SK-N-MC (cell line): ENCODE results near the gene JMJD6.

Source experiments
- DNase-seq: peaks from one replicate; pipeline ENCODE4 v3.0.0-alpha.2; 2011; ENCODE audit warnings: low read depth, low spot score
- H3K27ac ChIP-seq: fragments of 200-600 bp; sonication (generic); 2 replicates; pipeline ENCODE4 v1.5.1; 2016; ENCODE audit warnings: mixed run types
- H3K36me3 ChIP-seq: fragments of 200-600 bp; sonication (generic); 2 replicates; pipeline ENCODE4 v1.6.1; 2017; ENCODE audit warnings: antibody characterized with exemption, low read length, mixed read lengths; ENCODE audit not compliant: insufficient read depth
- H3K4me3 ChIP-seq: fragments of 200-600 bp; sonication (generic); 2 replicates; pipeline ENCODE4 v1.5.1; 2016
- H3K9ac ChIP-seq: fragments of 200-600 bp; sonication (generic); 2 replicates; pipeline ENCODE4 v1.8.0; 2017; ENCODE audit warnings: mixed run types, mixed read lengths; ENCODE audit not compliant: insufficient read length
- H3K9me3 ChIP-seq: fragments of 200-600 bp; sonication (generic); 2 replicates; pipeline ENCODE4 v1.6.1; 2017; ENCODE audit warnings: low read depth, mild to moderate bottlenecking, antibody characterized with exemption, low read length, moderate library complexity, mixed read lengths
- EZH2 ChIP-seq: fragments of 200-600 bp; sonication (generic); IDR thresholded peaks from one replicate; pipeline ENCODE4 v1.6.1; 2017; ENCODE audit warnings: antibody characterized with exemption
- FOXP2 ChIP-seq: optimal IDR thresholded peaks from 2 replicates; pipeline ENCODE3; 2011; ENCODE audit warnings: mild to moderate bottlenecking, moderate library complexity; ENCODE audit not compliant: insufficient read depth; ENCODE audit errors: extremely low read length, control extremely low read depth
- POLR2AphosphoS5 ChIP-seq: IDR thresholded peaks from 2 replicates; pipeline ENCODE4 v1.6.1; 2012; ENCODE audit warnings: mild to moderate bottlenecking, low read depth, low read length, borderline replicate concordance

Gene JMJD6

DNA sequence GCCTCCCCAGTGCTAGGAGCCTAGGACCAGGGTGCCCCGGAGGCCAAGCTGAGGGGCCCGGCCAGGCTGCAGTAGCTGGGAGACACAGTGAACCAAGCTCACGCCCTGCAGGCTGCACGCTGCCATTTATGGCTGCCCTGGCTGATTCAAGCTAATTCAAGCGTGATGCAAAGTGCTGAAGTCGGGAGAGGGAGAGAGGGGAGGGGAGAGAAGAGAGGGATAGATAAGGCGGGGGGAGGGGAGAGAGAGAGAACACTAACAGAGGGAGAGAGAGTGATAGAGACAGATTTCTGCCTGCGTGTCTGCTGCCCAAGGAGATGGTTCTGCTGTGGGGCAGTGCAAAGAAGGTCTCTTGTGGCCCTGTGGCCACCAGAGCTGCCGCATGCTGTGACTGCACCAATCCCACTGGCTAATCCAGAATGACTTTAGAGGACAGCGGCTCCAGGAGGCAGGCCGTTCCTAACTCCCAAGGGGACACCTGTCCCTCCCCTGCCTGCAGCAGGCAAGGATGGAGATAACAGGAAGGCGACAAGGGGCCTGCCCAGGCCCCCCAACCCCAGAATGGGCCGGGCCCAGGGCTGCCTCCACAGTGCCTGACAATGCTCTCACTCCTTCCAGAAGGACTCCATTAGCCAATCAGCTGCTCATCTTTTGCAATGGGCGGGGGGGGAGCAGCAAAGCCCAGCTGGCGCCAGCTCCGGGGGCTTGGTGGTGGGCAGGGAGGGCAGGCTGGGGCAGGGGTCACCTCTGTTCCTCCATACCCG, 28.5 kb downstream of the JMJD6 start:
- peak overlapping the region; percentile 71 for H3K27ac ChIP-seq
- H3K9me3 ChIP-seq: no peaks in the 10 kb centered on the region
- peak overlapping the region; percentile 17 for H3K9ac ChIP-seq
- peak overlapping the region; percentile 51 for H3K4me3 ChIP-seq
- TF ChIP-seq POLR2AphosphoS5: no peak
- no peak for TF ChIP-seq FOXP2
- TF ChIP-seq EZH2: no peak
- H3K36me3 ChIP-seq: no peaks in the 10 kb centered on the region
- DNase-seq: no peak

DNA sequence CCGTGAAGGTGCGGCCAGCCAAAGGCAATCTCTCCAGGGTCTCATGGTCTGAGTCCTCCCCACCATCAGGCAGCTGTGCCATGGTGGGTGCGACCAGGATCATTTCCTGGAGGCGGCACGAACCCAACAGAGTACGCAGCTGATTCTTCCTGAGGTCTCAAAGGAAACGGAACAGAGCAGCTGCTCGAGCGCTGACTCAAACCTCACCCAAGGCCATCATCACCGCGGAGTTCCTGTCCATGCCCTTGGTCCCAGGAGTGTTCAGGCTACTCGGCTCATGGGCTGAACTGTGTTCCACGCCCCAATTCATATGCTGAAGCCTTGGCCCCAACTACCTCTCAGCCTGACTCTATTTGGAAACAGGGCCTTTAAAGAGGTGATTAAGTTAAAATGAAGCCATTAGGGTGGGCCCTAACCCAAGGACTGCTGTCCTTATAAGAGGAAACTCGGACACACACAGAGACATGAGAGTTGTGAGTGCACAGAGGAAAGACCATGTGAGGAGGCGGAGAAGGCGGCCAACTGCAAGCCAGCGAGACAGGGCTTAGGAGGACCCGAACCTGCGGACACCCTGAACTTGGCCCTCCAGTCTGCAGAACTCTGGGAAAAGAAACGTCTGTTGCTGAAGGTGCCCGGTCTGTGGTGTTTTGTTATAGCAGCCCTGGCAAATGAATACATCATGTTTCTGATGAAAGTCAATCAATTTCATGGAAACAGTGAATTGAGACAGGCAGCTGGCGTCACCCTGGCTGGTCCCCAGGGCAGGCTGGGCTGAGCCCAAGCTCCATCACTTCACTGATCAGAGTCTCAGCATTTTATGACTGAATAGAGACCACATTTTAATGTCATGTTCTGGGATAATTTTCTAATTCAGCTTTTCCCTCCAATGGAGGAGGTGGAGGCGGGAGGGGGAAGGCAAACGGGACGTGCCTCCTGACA, 29.4 kb downstream of the JMJD6 start:
- Histone ChIP-seq H3K4me3 (peak overlapping the region; percentile 51), H3K9me3 (no peaks in the 10 kb centered on the region), H3K27ac (peak overlapping the region; percentile 71), H3K9ac (peak overlapping the region; percentile 17), H3K36me3 (no peaks in the 10 kb centered on the region)
- DNase-seq: no peak
- TF ChIP-seq FOXP2 (no peak), POLR2AphosphoS5 (no peak), EZH2 (no peak)

DNA sequence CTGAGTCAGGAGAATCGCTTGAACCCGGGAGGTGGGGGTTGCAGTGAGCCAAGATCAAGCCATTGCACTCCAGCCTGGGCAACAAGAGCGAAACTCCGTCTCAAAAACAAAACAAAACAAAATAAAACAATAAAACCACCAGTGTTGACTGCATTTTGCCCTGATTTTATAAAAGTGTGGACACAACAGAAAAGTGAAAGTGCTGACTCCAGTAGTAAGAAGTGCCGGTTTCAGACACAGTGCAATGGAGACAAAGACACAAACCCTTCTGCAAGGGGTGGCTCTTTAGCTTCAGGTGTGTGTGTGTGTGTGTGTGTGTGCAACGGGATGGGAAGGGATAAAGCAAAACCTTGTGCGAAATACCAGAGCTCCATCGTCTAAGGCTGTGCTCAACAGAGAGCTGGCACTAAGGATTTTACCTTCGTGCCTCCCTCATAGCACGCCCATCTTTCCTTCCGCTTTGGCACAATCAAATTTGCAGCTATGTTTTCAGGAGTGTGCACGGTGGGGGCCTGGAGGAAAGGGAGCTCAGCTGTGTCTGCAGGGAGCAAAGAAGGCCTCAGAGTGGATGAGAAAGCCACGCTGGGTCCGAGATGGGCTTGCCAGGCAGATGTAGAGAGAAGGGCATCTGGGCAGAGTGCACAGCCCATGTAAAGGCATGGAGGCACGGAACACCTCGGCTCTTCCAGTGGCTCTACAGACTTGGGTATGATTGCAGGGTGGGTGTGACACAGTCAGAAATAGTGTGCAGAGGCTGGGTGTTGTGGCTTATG, 31.2 kb downstream of the JMJD6 start:
- TF ChIP-seq EZH2 (no peak), FOXP2 (no peak), POLR2AphosphoS5 (no peak)
- Histone ChIP-seq H3K27ac (no peak overlapping the region), H3K9ac (no peak overlapping the region), H3K4me3 (no peak overlapping the region), H3K9me3 (no peaks in the 10 kb centered on the region), H3K36me3 (no peaks in the 10 kb centered on the region)
- no peak for DNase-seq

DNA sequence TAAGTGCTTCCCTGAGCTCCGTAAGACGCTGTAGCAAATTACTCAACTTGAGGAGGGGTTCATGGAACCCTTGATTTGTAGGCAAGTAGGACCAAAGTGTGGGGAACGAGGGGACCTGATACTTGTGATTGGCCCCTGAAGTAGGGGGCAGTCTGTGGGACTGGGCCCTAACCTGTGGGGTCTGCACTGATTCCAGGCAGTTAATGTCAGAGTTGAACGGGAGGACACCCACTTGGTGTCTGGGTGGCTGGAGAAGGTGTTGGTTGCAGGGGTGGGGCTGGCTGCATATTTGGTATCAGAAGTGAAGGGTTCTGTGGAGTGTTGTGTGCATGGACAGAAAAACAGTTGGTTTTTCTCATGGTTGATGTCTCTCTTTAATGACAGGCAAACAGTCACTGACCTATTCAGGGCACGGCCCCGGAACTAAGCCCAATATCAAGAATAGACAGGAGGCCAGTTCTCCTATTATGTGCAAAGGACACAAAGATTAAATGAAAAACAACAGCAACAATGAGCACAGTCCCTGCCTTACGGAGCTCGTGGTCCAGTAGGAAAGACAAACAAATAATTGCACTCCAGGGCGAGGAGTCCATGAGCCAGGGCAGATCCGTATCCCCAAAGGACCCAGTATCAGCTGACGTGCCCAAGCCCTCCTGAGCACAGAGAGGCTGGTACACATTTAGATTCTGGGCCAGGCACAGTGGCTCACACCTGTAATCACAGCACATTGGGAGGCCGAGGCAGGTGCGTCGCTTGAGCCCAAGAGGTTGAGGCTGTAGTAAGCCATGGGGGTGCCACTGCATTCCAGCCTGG, 34.8 kb downstream of the JMJD6 start:
- no peak for DNase-seq
- TF ChIP-seq EZH2 (no peak), POLR2AphosphoS5 (no peak)
- Histone ChIP-seq H3K9ac (no peak overlapping the region), H3K9me3 (no peaks in the 10 kb centered on the region), H3K4me3 (no peak overlapping the region), H3K27ac (no peak overlapping the region), H3K36me3 (no peaks in the 10 kb centered on the region)

DNA sequence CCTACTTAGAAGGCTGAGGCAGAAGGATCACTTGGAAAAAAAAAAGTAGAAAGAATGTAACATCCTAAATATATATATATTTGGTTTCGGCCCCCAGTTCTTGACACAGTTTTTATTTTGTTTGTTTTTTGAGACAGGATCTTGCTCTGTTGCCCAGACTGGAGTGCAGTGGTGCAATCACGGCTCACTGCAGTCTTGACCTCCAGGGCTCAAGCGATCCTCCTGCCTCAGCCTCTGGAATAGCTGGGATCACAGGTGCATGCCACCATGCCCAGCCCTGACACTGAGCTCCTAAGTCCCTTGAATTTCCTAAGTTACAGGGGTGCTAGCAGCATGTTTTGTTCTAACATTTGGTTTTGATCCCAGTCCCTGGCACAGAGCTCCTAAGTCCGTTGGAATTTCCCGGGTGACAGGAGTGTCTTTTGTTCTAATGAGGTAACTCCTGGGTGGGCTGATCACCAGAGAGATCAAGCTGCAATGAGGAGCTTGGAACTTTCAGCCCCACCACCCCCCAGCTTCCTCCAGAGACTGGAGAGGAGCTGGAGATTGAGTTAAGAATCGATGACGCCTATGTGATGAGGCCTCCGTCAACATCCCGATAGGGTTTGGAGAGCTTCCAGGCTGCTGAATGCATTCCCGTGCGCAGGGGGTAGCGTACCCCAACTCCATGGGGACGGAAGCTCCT, 35.7 kb downstream of the JMJD6 start:
- no peak overlapping the region for H3K27ac ChIP-seq

DNA sequence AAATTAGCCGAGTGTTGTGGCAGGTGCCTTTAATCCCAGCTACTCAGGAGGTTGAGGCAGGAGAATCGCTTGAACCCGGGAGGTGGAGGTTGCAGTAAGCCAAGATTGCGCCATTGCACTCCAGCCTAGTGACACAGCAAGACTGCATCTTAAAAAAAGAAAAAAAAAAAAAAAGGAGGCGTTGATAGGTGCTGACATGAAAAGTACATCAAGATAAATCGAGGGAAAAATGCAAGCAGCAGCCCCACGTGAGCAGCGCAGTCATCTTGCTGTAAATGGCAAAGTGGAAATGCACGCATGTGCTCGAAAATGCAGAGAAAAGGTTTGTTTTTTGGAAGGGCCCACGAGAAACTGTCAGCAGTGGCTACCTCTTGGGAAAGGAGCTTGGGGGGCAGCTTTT, 36.5 kb downstream of the JMJD6 start:
- DNase-seq: no peak
- H3K36me3 ChIP-seq: no peaks in the 10 kb centered on the region
- no peak overlapping the region for H3K4me3 ChIP-seq
- no peak for TF ChIP-seq EZH2
- no peak for TF ChIP-seq FOXP2
- TF ChIP-seq POLR2AphosphoS5: no peak
- H3K9ac ChIP-seq: no peak overlapping the region
- H3K9me3 ChIP-seq: no peaks in the 10 kb centered on the region
- no peak overlapping the region for H3K27ac ChIP-seq

More for the DNA sequence above, 35.7 kb downstream of the JMJD6 start:
- no peak for TF ChIP-seq POLR2AphosphoS5
- no peak for TF ChIP-seq EZH2
- TF ChIP-seq FOXP2: no peak
- DNase-seq: no peak
- no peaks in the 10 kb centered on the region for H3K9me3 ChIP-seq
- H3K4me3 ChIP-seq: no peak overlapping the region
- H3K9ac ChIP-seq: no peak overlapping the region
- no peaks in the 10 kb centered on the region for H3K36me3 ChIP-seq

DNA sequence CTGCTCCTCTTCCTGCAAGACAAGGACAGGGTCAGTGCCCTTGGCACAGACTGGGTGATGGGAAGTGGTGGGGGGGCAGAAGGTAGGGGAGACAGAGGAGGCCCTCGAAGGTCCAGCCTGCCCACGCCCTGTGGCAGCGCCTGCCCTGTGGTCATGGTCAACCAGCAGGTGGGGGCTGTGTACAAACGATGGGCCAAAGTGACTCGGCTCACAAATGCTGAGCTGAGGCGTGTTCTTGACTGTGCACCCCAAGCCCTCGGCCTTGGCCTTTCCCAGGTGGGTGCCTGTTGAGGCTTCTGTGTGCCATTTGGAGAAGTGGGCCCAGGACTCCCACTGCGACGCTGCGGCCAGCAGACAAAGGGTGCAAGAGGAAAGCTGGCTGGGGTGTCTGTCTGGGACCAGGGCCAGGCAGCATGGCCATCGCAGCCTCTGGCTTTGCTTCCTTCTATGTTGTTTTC, 38.2 kb downstream of the JMJD6 start:
- peak overlapping the region; percentile 41 for H3K9ac ChIP-seq
- no peak for DNase-seq

More for the DNA sequence above, 38.2 kb downstream of the JMJD6 start:
- Histone ChIP-seq H3K9me3 (no peaks in the 10 kb centered on the region), H3K36me3 (no peaks in the 10 kb centered on the region), H3K4me3 (peak overlapping the region; percentile 31; the same call in 1 of the 2 replicates), H3K27ac (no peak overlapping the region)
- TF ChIP-seq POLR2AphosphoS5 (no peak), EZH2 (no peak), FOXP2 (no peak)
